Mesendoderm (in vitro differentiated cells): ENCODE measurements around the gene FRY. TPM values are rescaled to one million over a fixed set of nuclear protein-coding genes. Genes with fewer than 3 reads are reported as not detected.
"Not testable (repeated sequence)": the region's sequence is repeated elsewhere in the genome, so short reads cannot be mapped to it uniquely, and the experiment has no call there.

Source experiments
- DNase-seq: peaks from one replicate; pipeline ENCODE4 v3.0.0; 2013
- H2AK5ac ChIP-seq: 2 replicates; pipeline ENCODE4 v1.6.1; 2013; ENCODE audit warnings: low read length, inconsistent platforms
- H2BK120ac ChIP-seq: 2 replicates; pipeline ENCODE4 v1.6.1; 2013; ENCODE audit warnings: low read depth, mild to moderate bottlenecking, low read length, moderate library complexity, mixed read lengths
- H2BK15ac ChIP-seq: replicated peaks from 2 replicates; pipeline ENCODE4 v1.6.1; 2013; ENCODE audit warnings: low read depth, mild to moderate bottlenecking, moderate library complexity
- H2BK5ac ChIP-seq: 2 replicates; pipeline ENCODE4 v1.6.1; 2013; ENCODE audit warnings: low read length, inconsistent platforms
- H3K18ac ChIP-seq: 2 replicates; pipeline ENCODE4 v1.6.1; 2013; ENCODE audit warnings: mild to moderate bottlenecking, low read length, mixed read lengths
- H3K23ac ChIP-seq: one replicate; pipeline ENCODE4 v1.6.1; 2013; ENCODE audit warnings: low read length
- H3K27ac ChIP-seq: 2 replicates; pipeline ENCODE4 v1.5.1; 2013; ENCODE audit warnings: low read depth, mild to moderate bottlenecking, inconsistent platforms, low read length, moderate library complexity
- H3K27me3 ChIP-seq: 2 replicates; pipeline ENCODE4 v1.6.1; 2013; ENCODE audit warnings: low read length, control low read depth, mild to moderate bottlenecking, inconsistent platforms; ENCODE audit not compliant: insufficient read depth, poor library complexity
- H3K36me3 ChIP-seq: 2 replicates; pipeline ENCODE4 v1.6.1; 2013; ENCODE audit warnings: low read length, inconsistent platforms; ENCODE audit not compliant: control insufficient read depth, insufficient read depth
- H3K4ac ChIP-seq: one replicate; pipeline ENCODE4 v1.6.1; 2013; ENCODE audit warnings: low read depth, mild to moderate bottlenecking, low read length, moderate library complexity
- H3K4me1 ChIP-seq: 2 replicates; pipeline ENCODE4 v1.6.1; 2013; ENCODE audit warnings: low read depth, low read length, inconsistent platforms; ENCODE audit not compliant: control insufficient read depth
- H3K4me2 ChIP-seq: 2 replicates; pipeline ENCODE4 v1.6.1; 2013; ENCODE audit warnings: low read length
- H3K4me3 ChIP-seq: 2 replicates; pipeline ENCODE4 v1.5.1; 2013; ENCODE audit warnings: mild to moderate bottlenecking, low read length
- H3K56ac ChIP-seq: one replicate; pipeline ENCODE4 v1.6.1; 2013; ENCODE audit warnings: low read length
- H3K79me1 ChIP-seq: 2 replicates; pipeline ENCODE4 v1.6.1; 2013; ENCODE audit warnings: low read length, inconsistent platforms
- H3K79me2 ChIP-seq: 2 replicates; pipeline ENCODE4 v1.6.1; 2013; ENCODE audit warnings: mild to moderate bottlenecking, low read length; ENCODE audit not compliant: control insufficient read depth, insufficient read depth
- H3K9ac ChIP-seq: 2 replicates; pipeline ENCODE4 v1.6.1; 2013; ENCODE audit warnings: low read length, inconsistent platforms
- H4K5ac ChIP-seq: one replicate; pipeline ENCODE4 v1.6.1; 2013; ENCODE audit warnings: low read length
- H4K8ac ChIP-seq: one replicate; pipeline ENCODE4 v1.6.1; 2013; ENCODE audit warnings: low read depth, mild to moderate bottlenecking, control low read depth, low read length, moderate library complexity
- WGBS: extraction: QIAGEN DNeasy Blood & Tissue Kit; methylation state at CpG from one replicate; pipeline ENCODE4 v1.1.7; 2013; ENCODE audit warnings: low lambda C conversion rate, missing lambda C conversion rate; ENCODE audit not compliant: insufficient coverage; ENCODE audit errors: extremely low coverage; 5-methylcytosine and 5-hydroxymethylcytosine counted together
- polyA plus RNA-seq, 2 experiments: library from polyadenylated mRNA; stranded (reverse); fragments of 200-250 nt; gene quantifications; one replicate each; pipeline ENCODE4 v1.2.3, GENCODE V29; 2013

FRY gene
- polyA plus RNA-seq (2013, experiment 1 of 2) = 0.73 TPM
- 0.57 TPM for polyA plus RNA-seq (2013, experiment 2 of 2)

- H3K4me2 ChIP-seq = peak within 1 kb of the TSS; percentile 66
- peak within 1 kb of the TSS; percentile 72 for H3K27ac ChIP-seq
These were observed at the start of gene FRY for GRCh38 chr13:32031025-32031814. Gene FRY, plus strand, starts transcription at chr13:32031774. Its CDS starts 22 bp downstream, at chr13:32031796.

GRCh38 chr13:31982124-31982523 is 49.5 kb upstream of the FRY start:
- no peaks in the 10 kb centered on the region for H3K79me1 ChIP-seq
- no peak overlapping the region for H3K18ac ChIP-seq
- no peak overlapping the region for H3K4ac ChIP-seq
- no peak for DNase-seq
- no peak overlapping the region for H2BK15ac ChIP-seq
- no peak overlapping the region for H3K56ac ChIP-seq
- H4K5ac ChIP-seq = no peak overlapping the region
- H3K36me3 ChIP-seq = no peaks in the 10 kb centered on the region
- H3K23ac ChIP-seq = no peak overlapping the region
- H3K27ac ChIP-seq = no peak overlapping the region
- no peak overlapping the region for H2BK5ac ChIP-seq
- H3K4me2 ChIP-seq = no peak overlapping the region
- WGBS = no CpG with 5 or more reads among the region's 2 CpGs
- no peak overlapping the region for H3K4me3 ChIP-seq
- H3K9ac ChIP-seq = no peak overlapping the region
- H2BK120ac ChIP-seq = no peak overlapping the region
- no peaks in the 10 kb centered on the region for H3K27me3 ChIP-seq
- H3K79me2 ChIP-seq = no peaks in the 10 kb centered on the region
- no peaks in the 10 kb centered on the region for H3K4me1 ChIP-seq
- no peak overlapping the region for H4K8ac ChIP-seq
- no peak overlapping the region for H2AK5ac ChIP-seq

More at GRCh38 chr13:32031025-32031814, at the start of gene FRY:
- WGBS = no CpG with 5 or more reads among the region's 59 CpGs
- peak; percentile 95 for DNase-seq
- Histone ChIP-seq H3K36me3 (no peaks in the 10 kb centered on the region), H3K23ac (no peak within 1 kb of the TSS), H2BK15ac (no peak within 1 kb of the TSS), H3K18ac (no peak within 1 kb of the TSS), H3K27me3 (no peaks in the 10 kb centered on the region), H4K8ac (no peak within 1 kb of the TSS), H3K4ac (no peak within 1 kb of the TSS), H4K5ac (no peak within 1 kb of the TSS), H2AK5ac (no peak within 1 kb of the TSS), H3K9ac (peak within 1 kb of the TSS; percentile 63), H3K4me1 (no peaks in the 10 kb centered on the region), H2BK120ac (no peak within 1 kb of the TSS), H3K79me1 (no peaks in the 10 kb centered on the region), H3K4me3 (peak within 1 kb of the TSS; percentile 9), H2BK5ac (no peak within 1 kb of the TSS), H3K79me2 (no peaks in the 10 kb centered on the region), H3K56ac (peak within 1 kb of the TSS; percentile 81)

- H2BK15ac ChIP-seq = no peak overlapping the region
- H2BK120ac ChIP-seq = no peak overlapping the region
- H4K5ac ChIP-seq = no peak overlapping the region
- H3K36me3 ChIP-seq = no peaks in the 10 kb centered on the region
- H3K9ac ChIP-seq = no peak overlapping the region
- H3K79me1 ChIP-seq = no peaks in the 10 kb centered on the region
- H4K8ac ChIP-seq = no peak overlapping the region
- H3K27me3 ChIP-seq = no peaks in the 10 kb centered on the region
- no peak overlapping the region for H3K27ac ChIP-seq
- H3K4me3 ChIP-seq = no peak overlapping the region
- no peak for DNase-seq
- no peak overlapping the region for H2AK5ac ChIP-seq
- no peak overlapping the region for H3K56ac ChIP-seq
- H3K4me2 ChIP-seq = no peak overlapping the region
- no peak overlapping the region for H3K23ac ChIP-seq
- H3K18ac ChIP-seq = no peak overlapping the region
- no peaks in the 10 kb centered on the region for H3K4me1 ChIP-seq
- H3K79me2 ChIP-seq = no peaks in the 10 kb centered on the region
- no CpG with 5 or more reads among the region's 5 CpGs for WGBS
- H2BK5ac ChIP-seq = no peak overlapping the region
- H3K4ac ChIP-seq = no peak overlapping the region
These were observed 49.0 kb upstream of the FRY start for GRCh38 chr13:31982540-31982939.

GRCh38 chr13:31983696-31984095 is 47.9 kb upstream of the FRY start:
- H2BK15ac ChIP-seq, H3K27ac ChIP-seq, H3K56ac ChIP-seq, H3K4me1 ChIP-seq, H3K9ac ChIP-seq, H3K18ac ChIP-seq, H2AK5ac ChIP-seq, H3K4me3 ChIP-seq, H3K27me3 ChIP-seq, DNase-seq, H2BK5ac ChIP-seq, H3K79me2 ChIP-seq, H3K4me2 ChIP-seq, H4K8ac ChIP-seq, H2BK120ac ChIP-seq, H4K5ac ChIP-seq, H3K4ac ChIP-seq, H3K79me1 ChIP-seq, H3K23ac ChIP-seq, H3K36me3 ChIP-seq: not testable (repeated sequence)
- no CpG with 5 or more reads among the region's 2 CpGs for WGBS

GRCh38 chr13:31984388-31984787 is 47.2 kb upstream of the FRY start:
- DNase-seq, H3K18ac ChIP-seq, H3K27ac ChIP-seq, H3K56ac ChIP-seq, H2AK5ac ChIP-seq, H3K79me2 ChIP-seq, H3K4ac ChIP-seq, H3K27me3 ChIP-seq, H3K23ac ChIP-seq, H4K5ac ChIP-seq, H3K4me1 ChIP-seq, H4K8ac ChIP-seq, H3K79me1 ChIP-seq, H2BK15ac ChIP-seq, H2BK120ac ChIP-seq, H2BK5ac ChIP-seq, H3K9ac ChIP-seq, H3K4me3 ChIP-seq, H3K36me3 ChIP-seq, H3K4me2 ChIP-seq: not testable (repeated sequence)
- WGBS = no CpG with 5 or more reads among the region's 4 CpGs
